Bronchial epithelial cell (primary cell): ENCODE measurements around the gene GALC. TPM values are rescaled to one million over a fixed set of nuclear protein-coding genes. Genes with fewer than 3 reads are reported as not detected.

Experiments
- DNase-seq: peaks from one replicate; pipeline ENCODE4 v3.0.0-alpha.2; 2010; ENCODE audit warnings: low read depth
- FAIRE-seq: peaks from 2 replicates; lab custom pipeline; 2011; peaks lifted over from hg19 to GRCh38; lab: Jason Lieb, UNC
- H3K27me3 ChIP-seq: 2 replicates; pipeline ENCODE4 v1.5.1; 2011; ENCODE audit warnings: low read length; ENCODE audit not compliant: control insufficient read depth, insufficient read depth
- H3K36me3 ChIP-seq: 2 replicates; pipeline ENCODE4 v1.5.1; 2011; ENCODE audit warnings: low read length; ENCODE audit not compliant: control insufficient read depth, insufficient read depth
- H3K4me3 ChIP-seq: 2 replicates; pipeline ENCODE4 v1.5.1; 2011; ENCODE audit warnings: mild to moderate bottlenecking, low read depth, low read length, control low read depth
- total RNA-seq: library from RNA; depleted of rRNA; stranded (reverse); fragments of >200 nt; gene quantifications from 2 replicates; pipeline ENCODE4 v1.2.1, GENCODE V29; 2014
- TF ChIP-seq, protein P1 (sequence below): IDR thresholded peaks from 2 replicates; pipeline ENCODE4 v1.5.1; 2011; ENCODE audit warnings: mild to moderate bottlenecking, moderate library complexity, low read length, control low read depth, inconsistent platforms; ENCODE audit not compliant: insufficient read depth, severe bottlenecking

The GALC gene
- total RNA-seq, 1 donor from 2014 or later, result 12.6 TPM

DNA sequence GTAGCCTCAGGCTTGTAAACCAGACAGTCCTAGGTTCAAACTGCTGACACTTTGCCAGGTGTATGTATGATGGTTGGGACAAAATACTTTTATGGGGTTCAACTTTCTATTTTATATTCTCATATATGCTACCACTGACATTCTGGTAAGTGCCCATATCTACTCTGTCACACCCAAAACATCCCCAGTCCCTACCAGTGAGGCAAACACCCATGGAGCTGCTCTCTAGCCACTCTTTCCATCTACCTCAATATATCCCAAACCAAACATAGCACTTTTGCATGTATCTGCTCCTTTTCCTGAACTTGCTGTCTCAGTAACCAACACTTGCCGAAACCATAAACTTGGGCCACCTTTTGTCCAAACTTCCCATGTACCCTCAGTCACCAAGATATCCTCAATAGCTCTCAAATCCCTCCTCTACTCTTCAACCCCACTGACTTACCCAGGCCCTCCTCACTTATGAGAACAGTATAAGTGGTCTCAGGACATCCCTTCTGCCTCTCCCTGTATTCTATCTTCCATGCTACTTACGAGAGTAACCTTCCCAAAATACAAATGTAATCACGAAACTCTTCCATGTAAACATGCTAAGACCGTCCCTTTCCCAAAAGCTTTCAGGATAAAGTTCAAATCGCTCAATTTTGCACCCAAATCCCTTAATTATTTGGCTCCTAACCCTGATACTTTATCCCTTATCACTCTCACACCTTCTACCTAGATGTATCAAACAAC, 3.6 kb downstream of the GALC start:
- FAIRE-seq (no peak), DNase-seq (no peak)
- Histone ChIP-seq H3K27me3 (no peaks in the 10 kb centered on the region), H3K4me3 (no peak overlapping the region), H3K36me3 (no peaks in the 10 kb centered on the region)
- TF ChIP-seq, protein P1, sequence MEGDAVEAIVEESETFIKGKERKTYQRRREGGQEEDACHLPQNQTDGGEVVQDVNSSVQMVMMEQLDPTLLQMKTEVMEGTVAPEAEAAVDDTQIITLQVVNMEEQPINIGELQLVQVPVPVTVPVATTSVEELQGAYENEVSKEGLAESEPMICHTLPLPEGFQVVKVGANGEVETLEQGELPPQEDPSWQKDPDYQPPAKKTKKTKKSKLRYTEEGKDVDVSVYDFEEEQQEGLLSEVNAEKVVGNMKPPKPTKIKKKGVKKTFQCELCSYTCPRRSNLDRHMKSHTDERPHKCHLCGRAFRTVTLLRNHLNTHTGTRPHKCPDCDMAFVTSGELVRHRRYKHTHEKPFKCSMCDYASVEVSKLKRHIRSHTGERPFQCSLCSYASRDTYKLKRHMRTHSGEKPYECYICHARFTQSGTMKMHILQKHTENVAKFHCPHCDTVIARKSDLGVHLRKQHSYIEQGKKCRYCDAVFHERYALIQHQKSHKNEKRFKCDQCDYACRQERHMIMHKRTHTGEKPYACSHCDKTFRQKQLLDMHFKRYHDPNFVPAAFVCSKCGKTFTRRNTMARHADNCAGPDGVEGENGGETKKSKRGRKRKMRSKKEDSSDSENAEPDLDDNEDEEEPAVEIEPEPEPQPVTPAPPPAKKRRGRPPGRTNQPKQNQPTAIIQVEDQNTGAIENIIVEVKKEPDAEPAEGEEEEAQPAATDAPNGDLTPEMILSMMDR, result no peak

DNA sequence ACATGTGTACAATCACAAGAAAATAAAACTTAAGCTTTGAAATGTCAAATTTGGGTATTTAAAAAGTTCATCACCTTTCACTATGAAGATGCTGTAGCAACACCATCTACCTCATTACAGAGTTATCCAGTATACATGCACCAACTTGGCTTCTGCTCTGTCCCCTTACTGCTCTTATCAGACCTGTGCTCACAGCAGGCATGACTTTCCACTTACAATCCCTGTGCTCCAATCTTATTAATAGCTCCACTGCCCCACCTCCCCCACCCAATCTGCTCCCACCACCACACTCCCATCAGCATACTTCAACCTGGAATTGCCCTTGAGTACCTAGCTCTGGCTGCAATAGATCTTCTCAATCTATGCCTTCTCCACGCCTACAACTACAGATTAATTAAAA, 13.3 kb downstream of the GALC start:
- no peak for FAIRE-seq

DNA sequence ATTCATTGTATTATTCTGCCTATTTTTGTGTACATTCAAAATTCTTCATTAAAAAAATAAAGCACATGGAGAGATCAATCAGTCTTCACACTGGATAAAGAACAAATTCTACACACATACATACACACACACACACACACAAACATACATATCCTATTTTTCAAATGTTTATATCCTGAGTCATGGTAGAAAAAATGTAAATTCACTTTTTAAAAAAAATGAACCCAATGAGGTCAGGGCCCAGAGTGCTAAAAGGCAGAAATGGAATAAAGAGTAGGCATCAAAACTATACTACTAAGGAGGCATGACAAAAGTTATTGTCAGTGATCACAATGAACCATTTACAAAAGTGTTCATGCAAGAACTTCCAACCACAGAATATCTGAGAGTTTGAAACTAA, 17.3 kb downstream of the GALC start:
- no peak overlapping the region for H3K4me3 ChIP-seq
- H3K36me3 ChIP-seq, result no peaks in the 10 kb centered on the region
- TF ChIP-seq, protein P1, result no peak
- no peaks in the 10 kb centered on the region for H3K27me3 ChIP-seq
- FAIRE-seq, result no peak
- DNase-seq, result peak; percentile 20

More for the DNA sequence above, 13.3 kb downstream of the GALC start:
- TF ChIP-seq, protein P1, result no peak
- H3K4me3 ChIP-seq, result no peak overlapping the region
- no peak for DNase-seq
- no peaks in the 10 kb centered on the region for H3K27me3 ChIP-seq
- no peaks in the 10 kb centered on the region for H3K36me3 ChIP-seq

DNA sequence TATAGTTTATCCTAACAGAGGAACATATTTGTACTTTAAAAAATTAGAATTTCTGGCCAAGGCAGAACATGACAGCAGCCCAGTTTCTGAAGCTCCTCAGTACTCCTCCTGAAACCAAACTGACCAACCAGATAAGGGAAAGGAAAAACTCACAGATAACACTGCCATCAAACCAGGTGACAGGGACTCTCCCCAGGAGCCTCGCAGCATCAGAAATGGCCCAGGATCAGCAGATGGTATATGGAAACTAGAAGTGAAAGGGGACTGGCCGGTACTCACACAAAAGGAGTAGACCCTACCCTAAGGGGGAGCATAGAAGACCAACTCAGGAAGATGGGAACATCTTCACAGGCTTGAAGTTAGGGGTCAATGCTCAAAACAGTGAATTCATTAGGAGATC, 22.0 kb downstream of the GALC start:
- Histone ChIP-seq H3K27me3 (no peaks in the 10 kb centered on the region), H3K4me3 (no peak overlapping the region), H3K36me3 (no peaks in the 10 kb centered on the region)
- TF ChIP-seq, protein P1, result no peak
- DNase-seq, result no peak
- no peak for FAIRE-seq

DNA sequence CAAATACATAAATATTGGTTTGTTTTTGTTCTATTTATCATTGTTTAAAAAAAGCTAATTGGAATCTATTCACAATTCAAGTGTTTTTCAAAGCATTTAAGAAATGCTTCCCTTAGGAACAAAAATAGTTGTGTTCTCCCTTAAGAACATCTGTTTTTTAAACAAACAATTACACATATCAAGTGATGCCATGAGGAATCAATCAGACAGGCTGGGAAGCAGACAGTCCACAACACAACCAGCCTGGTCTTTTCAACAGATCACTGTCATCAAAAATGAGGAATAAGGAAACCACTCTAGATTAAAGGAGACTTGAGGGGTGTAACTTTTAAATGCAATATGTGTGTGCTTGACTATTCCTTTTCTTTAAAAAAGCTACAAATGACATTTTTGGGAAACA, 25.5 kb downstream of the GALC start:
- DNase-seq, result no peak
- H3K4me3 ChIP-seq, result no peak overlapping the region
- TF ChIP-seq, protein P1, result no peak
- no peaks in the 10 kb centered on the region for H3K36me3 ChIP-seq
- FAIRE-seq, result no peak
- no peaks in the 10 kb centered on the region for H3K27me3 ChIP-seq

DNA sequence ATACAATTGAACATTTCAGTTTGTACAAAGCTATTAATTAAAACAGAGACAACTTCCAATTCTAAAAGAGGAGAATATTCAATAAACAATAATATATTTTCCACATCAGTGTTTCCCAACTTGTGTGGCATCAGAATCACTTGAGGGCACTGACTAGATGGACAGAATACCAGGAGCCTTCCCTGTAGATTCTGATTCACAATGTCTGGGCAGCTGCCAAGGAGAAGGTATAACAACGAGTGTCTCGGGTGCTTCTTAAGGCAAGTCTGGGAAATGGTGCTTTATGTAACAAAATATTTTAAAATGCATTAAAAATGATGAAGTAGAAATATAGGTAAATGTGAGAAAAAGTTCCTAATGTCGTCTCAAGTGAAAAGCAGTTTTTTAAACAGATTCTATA, 26.2 kb downstream of the GALC start:
- Histone ChIP-seq H3K36me3 (no peaks in the 10 kb centered on the region), H3K4me3 (no peak overlapping the region), H3K27me3 (no peaks in the 10 kb centered on the region)
- FAIRE-seq (no peak), DNase-seq (peak; percentile 78)
- TF ChIP-seq, protein P1, result no peak
